Motor neuron (in vitro differentiated cells): ENCODE results near the gene SASH1. TPM values are rescaled to one million over a fixed set of nuclear protein-coding genes. Genes with fewer than 3 reads are reported as not detected.
A peak's percentile ranks its signal among the peaks of the same experiment; 100 is the strongest.

Experiments used
- ATAC-seq, 8 experiments: fragments of 200-7000 bp; cut with Tn5 transposase; replicated peaks in 6 of 8; 2 replicates each; pipeline ENCODE4 v1.8.0; 2021; ENCODE audit warnings: mild to moderate bottlenecking in 8 of 8, moderate library complexity in 8 of 8
- H3K27ac ChIP-seq, 2 donors: fragments of 250-450 bp; sonication (Bioruptor Pico); 2 replicates each; pipeline ENCODE4 v1.9.0; 2021; ENCODE audit warnings: antibody characterized with exemption in 2 of 2, mild to moderate bottlenecking in 2 of 2, moderate library complexity in 1 of 2
- H3K4me1 ChIP-seq, 2 donors: fragments of 250-450 bp; sonication (Bioruptor Pico); replicated peaks in 1 of 2; 2 replicates each; pipeline ENCODE4 v1.6.1; 2021; ENCODE audit warnings: antibody characterized with exemption in 2 of 2, mild to moderate bottlenecking in 2 of 2, moderate library complexity in 1 of 2
- H3K4me3 ChIP-seq, 5 donors: fragments of 250-450 bp; sonication (Bioruptor Pico); 2 replicates each; pipeline ENCODE4 v1.9.0; 2021; ENCODE audit warnings: antibody characterized with exemption in 5 of 5, mild to moderate bottlenecking in 5 of 5, moderate library complexity in 4 of 5
- WGBS, 10 experiments: fragments of 450-650 bp; shearing (Covaris generic); methylation state at CpG; one replicate each; pipeline ENCODE4 v1.0.0; 2022; 5-methylcytosine and 5-hydroxymethylcytosine counted together
- in situ Hi-C, 9 experiments: fragments of 400-800 bp; cut with MboI; loops; one replicate each; pipeline ENCODE4 v1.15.0; 2021; ENCODE audit warnings: low sequenced_read_pairs in 9 of 9, low pct_unique_long_range_greater_than_20kb in 2 of 9; ENCODE audit not compliant: unreplicated experiment in 9 of 9
- total RNA-seq, 8 experiments: library from RNA; unstranded; fragments of 300-600 nt; gene quantifications; 2 replicates each; pipeline versions ENCODE4 v1.2.3 to v1.2.4, GENCODE V29; 2022

The SASH1 gene
- total RNA-seq, 8 experiments from 2014 or later = 7.8 to 139 (median 18.4) TPM

DNA sequence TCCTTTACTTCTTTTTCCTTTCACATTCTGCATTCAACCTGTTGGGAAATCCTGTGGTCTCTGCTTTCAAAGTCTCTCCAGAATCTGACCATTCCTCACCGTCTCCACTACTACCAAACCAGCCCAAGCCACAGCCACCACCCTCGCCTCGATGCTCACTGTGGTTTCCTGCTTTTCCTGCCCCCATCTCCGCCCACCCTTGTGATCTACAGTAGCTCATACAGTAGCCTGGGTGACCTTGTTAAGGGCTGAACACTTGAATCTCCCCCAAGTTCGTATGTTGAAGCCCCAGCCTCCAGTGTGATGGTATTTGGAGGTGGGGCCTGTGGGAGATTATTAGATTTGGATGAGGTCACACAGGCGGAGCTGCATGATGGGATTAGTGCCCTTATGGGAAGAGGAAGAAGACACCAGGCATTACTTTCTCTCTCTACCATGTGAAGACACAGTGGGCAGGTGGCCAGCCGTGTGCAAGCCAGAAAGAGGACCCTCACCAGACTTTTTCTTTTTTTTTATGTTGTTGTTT lies 215.2 kb downstream of the SASH1 start:
- WGBS, 10 experiments = 20 to 100% (median 81%) methylated on average over 2 to 4 of the region's 7 CpGs; no CpG with 5 or more reads in 2 of the 10 experiments
- Histone ChIP-seq H3K27ac (no peak overlapping the region), H3K4me1 (no peaks in the 10 kb centered on the region), H3K4me3 (no peak overlapping the region)
- in situ Hi-C loops = loop anchor here in 2 of 9 experiments (25.0 kb wide), 1 partner anchor 404 kb away; no protein-coding TSS in a partner anchor
- ATAC-seq = peak in 3 of 8 experiments; percentile 45 to 61 (median 52)

DNA sequence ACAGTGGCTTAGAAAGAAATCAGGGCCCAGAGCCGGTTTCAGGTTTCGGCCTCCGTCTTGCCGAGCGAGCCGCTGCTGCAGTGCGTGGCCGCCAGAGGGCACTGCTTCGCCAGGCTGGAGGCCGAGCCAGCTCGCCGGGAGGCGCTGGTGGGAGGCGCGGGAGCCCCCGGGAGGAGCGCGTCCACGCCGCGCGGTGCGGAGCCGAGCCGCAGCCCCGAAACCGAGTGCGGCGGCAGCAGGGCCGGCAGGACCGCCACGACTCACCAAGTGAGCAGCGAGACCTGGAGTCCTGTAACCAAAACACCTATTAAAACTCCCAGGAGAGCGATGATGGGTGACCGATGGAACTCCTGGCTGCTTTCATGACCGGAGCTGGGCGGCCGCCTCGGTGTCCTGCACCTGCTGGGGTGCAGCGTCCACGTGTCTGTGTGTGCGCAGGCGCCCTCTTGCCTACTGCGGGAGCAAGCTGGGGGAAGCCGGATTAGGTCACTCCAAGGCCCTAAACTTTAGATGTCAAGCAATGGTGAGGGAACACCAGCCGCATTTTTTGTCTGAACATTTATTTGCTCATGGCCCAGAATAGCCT lies 217.3 kb downstream of the SASH1 start:
- Histone ChIP-seq H3K4me1 (no peaks in the 10 kb centered on the region), H3K27ac (no peak overlapping the region), H3K4me3 (peak overlapping the region; percentile 27 to 48 (median 34))
- WGBS, 10 experiments = 0 to 60% (median 10%) methylated on average over 1 to 30 of the region's 46 CpGs; no CpG with 5 or more reads in 2 of the 10 experiments
- in situ Hi-C loops = loop anchor here in 2 of 9 experiments (25.0 kb wide), 1 partner anchor 402 kb away; no protein-coding TSS in a partner anchor
- ATAC-seq = peak; percentile 81 to 96 (median 94)

DNA sequence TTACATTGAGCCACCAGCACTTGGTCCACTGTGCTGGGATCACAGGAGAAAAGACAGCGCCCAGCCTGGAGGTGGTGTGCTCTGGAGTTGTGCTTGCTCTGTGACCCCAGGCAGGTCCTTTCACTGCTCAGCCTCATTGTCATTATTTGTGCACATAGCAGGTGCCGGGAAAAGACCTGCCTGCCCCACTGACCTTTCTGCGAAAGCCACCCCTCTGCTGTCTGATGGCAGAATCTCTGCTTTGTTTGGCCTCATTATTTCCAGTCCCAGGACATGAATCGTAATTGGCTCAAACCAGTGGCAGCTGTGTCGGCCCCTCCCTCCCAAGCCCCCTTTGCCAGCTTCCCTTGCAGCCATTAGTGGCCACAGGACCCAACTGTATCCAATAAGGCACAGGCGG lies 219.0 kb downstream of the SASH1 start:
- WGBS, 10 experiments = 80 to 100% (median 90%) methylated on average over 1 to 5 of the region's 6 CpGs; no CpG with 5 or more reads in 3 of the 10 experiments
- ATAC-seq = no peak
- no peak overlapping the region for H3K27ac ChIP-seq
- H3K4me3 ChIP-seq = no peak overlapping the region
- no peaks in the 10 kb centered on the region for H3K4me1 ChIP-seq
- in situ Hi-C loops = loop anchor here in 2 of 9 experiments (25.0 kb wide), 1 partner anchor 401 kb away; no protein-coding TSS in a partner anchor

DNA sequence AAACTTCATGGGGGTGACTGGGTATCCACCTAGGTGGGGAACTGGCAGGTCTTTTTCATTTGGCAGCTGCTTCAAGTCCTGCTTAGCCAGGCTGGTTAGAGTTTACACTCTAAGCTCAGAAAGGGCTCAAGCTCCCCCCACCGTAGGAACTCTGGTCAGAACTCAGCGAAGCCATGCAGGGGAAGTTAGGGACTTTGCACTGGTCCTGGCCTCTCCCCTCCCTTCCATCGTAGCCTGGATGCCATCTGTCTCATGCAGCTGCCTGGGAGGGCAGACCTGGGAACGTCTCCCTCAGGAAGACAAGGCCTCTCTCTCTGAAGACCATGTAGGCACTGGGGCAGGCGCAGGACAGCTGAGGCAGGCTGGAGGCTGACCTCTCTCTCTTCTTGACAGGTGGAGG lies 220.4 kb downstream of the SASH1 start:
- in situ Hi-C loops = loop anchor here in 2 of 9 experiments (25.0 kb wide), 1 partner anchor 399 kb away; no protein-coding TSS in a partner anchor
- ATAC-seq = no peak
- no peaks in the 10 kb centered on the region for H3K4me1 ChIP-seq
- no peak overlapping the region for H3K27ac ChIP-seq
- WGBS, 10 experiments = 80 to 100% (median 91%) methylated on average over 2 to 4 of the region's 5 CpGs; no CpG with 5 or more reads in 4 of the 10 experiments
- no peak overlapping the region for H3K4me3 ChIP-seq

DNA sequence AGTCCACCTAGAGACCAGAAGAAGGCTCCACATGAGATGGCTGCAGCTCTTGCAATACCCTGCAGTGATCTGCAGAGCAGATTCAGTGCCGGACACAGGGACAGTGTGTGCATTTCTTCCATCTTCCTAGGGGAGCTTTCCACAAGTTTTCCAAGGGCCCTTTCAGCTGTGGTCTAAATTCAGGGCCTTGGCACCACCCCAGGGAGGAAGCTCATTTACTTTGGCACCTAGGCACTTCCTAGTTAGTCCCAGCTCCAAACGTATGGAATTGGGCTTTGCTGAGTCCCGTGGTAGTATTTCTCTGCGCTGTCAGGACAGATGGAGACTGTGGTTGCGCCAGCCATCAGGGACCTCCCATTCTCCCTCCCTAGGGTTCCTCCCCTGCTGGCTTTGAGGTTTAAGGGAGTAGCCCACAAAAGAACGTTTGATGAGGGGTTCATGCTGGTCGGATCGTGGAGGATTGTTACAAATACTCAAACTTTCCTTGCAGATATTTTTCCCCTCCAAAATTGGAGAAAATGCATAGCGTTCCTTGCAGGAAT lies 221.9 kb downstream of the SASH1 start:
- in situ Hi-C loops = loop anchor here in 2 of 9 experiments (25.0 kb wide), 1 partner anchor 398 kb away; no protein-coding TSS in a partner anchor
- WGBS, 10 experiments = 73 to 100% (median 82%) methylated on average over 1 to 8 of the region's 9 CpGs; no CpG with 5 or more reads in 1 of the 10 experiments
- no peak for ATAC-seq

DNA sequence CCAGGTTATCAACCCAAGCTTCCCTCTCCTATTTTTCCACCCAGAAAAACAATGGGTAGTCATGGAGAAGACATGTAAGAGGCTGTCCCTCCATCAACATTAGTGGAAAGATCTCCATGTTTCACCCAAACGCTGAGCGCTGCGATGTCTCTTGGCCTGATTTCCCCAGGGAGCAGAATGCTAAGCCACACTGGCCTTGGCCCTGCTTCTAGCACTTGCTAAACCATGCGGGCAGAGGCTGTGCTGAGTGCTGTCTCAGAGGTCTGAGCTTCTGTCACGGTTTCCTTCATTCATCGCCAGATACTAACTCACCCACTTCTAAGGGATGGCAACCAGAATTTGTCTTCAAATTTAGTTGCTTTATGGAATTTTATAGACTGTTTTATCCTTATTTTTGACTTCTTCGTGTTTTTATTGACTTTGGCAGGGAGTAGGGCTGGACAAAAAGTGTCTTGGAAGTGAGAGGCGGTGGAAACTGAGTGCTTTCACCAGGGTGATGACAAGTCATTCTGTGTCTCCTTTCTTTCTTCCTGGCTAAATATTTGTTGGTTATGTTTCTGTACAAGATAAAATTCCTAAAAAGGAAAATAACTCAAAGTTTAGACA lies 222.8 kb downstream of the SASH1 start:
- no peak overlapping the region for H3K27ac ChIP-seq
- in situ Hi-C loops = loop anchor here in 2 of 9 experiments (25.0 kb wide), 1 partner anchor 397 kb away; no protein-coding TSS in a partner anchor
- 19 to 90% (median 67%) methylated on average over 1 to 7 of the region's 8 CpGs; no CpG with 5 or more reads in 1 of the 10 experiments for WGBS, 10 experiments
- ATAC-seq = peak in 2 of 8 experiments; percentile 29 to 69
- H3K4me3 ChIP-seq = no peak overlapping the region
- H3K4me1 ChIP-seq = no peaks in the 10 kb centered on the region

More for the DNA sequence above, 221.9 kb downstream of the SASH1 start:
- Histone ChIP-seq H3K4me1 (no peaks in the 10 kb centered on the region), H3K27ac (no peak overlapping the region), H3K4me3 (no peak overlapping the region)

DNA sequence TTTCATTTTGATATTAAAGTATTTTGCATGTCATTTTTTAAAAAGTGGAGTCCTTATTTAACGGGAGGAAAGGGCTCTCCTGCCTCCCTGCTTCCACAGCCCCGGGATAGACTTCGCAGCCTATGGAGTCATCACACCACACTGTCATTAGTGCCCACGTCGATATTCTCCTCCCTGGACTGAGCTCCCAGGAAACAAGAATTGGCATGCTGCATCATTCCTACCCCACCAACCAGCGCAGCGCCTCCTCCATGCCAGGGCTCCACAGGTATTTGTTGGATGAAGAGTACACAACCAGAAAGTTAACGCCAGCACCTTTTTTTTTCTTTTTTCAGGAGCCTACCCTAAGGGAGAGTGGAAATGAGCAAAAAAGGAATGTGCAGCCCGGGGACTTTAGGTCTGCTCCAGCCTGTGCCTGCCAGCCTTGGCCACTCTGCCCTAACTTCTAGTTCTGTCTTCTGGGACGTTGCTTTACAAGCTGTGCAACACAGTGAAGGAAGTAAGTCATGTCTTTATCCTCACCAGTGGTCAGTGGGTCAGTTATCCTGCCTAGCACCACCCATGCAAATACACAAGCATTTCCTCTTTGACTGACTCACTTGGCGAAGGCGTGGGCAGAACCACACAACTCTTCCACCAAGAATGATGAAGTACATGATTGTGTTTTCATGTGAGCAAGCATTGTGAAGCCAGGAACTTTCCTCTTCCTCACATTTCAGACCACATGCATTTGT lies 223.5 kb downstream of the SASH1 start:
- no peak overlapping the region for H3K27ac ChIP-seq
- no peak overlapping the region for H3K4me3 ChIP-seq
- peak in 5 of 8 experiments; percentile 9 to 98 (median 92) for ATAC-seq

DNA sequence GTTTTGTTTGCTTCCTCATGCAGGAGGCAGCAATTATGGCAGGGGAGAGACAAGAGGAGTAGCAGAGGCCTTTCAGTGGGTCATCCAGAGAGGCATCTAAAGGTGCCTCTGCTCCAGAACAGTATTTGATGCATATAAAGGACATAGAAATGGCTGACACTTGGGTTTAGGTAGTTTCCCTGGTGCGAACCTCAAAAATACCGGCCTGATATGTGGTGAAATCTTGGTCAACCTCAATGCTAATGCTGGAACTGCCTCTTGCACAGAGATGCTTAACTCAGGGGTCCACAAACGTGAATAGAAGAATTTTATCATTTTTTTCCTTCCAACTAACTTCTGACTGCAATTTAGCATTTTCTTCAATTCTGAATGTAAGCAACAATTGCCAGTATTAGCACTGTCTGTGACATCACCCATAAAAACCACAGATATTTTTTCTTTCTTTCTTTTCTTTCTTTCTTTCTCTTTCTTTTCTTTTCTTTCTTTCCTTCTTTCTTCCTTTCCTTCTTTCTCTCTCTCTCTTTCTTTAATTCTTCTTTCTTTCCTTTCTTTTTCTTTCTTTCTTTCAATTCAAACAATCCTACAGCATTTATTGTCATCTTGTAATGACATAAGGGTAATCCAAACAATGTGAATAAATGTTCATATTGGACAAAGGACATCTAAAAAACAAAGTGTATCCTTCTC lies 224.2 kb downstream of the SASH1 start:
- 20 to 89% (median 79%) methylated on average over 1 to 3 of the region's 3 CpGs; no CpG with 5 or more reads in 1 of the 10 experiments for WGBS, 10 experiments
- Histone ChIP-seq H3K4me3 (no peak overlapping the region), H3K27ac (no peak overlapping the region), H3K4me1 (no peaks in the 10 kb centered on the region)
- in situ Hi-C loops = loop anchor here in 2 of 9 experiments (25.0 kb wide), 1 partner anchor 395 kb away; no protein-coding TSS in a partner anchor
- no peak for ATAC-seq

More for the DNA sequence above, 223.5 kb downstream of the SASH1 start:
- WGBS, 10 experiments = 0 to 94% (median 77%) methylated on average over 1 to 10 of the region's 12 CpGs
- in situ Hi-C loops = loop anchor here in 2 of 9 experiments (25.0 kb wide), 1 partner anchor 396 kb away; no protein-coding TSS in a partner anchor
- H3K4me1 ChIP-seq = no peaks in the 10 kb centered on the region

DNA sequence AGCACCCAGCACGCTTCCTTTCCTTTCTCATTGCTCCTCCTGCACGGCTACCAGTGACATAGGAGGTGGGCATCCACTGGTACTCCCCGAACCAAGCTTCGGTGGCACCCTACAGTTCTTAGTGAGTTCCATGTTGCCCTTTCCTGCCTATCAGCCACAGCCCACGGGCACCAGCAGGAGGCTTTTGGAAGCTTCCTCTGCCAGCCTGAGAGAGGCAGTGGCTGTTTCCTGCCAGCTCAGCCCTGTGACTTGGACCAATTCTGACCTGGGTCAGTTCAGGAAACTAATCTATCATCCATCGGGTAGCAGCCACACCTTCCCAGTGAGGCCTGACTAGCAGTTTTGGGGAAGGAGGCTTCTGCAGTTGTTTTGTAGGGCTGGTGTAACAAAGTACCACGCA lies 227.8 kb downstream of the SASH1 start:
- no peak for ATAC-seq
- no peak overlapping the region for H3K27ac ChIP-seq
- no peak overlapping the region for H3K4me3 ChIP-seq
- in situ Hi-C loops = loop anchor here in 2 of 9 experiments (25.0 kb wide), 1 partner anchor 392 kb away; no protein-coding TSS in a partner anchor
- H3K4me1 ChIP-seq = no peaks in the 10 kb centered on the region
- WGBS, 10 experiments = 17 to 91% (median 84%) methylated on average over 1 to 5 of the region's 7 CpGs; no CpG with 5 or more reads in 3 of the 10 experiments

DNA sequence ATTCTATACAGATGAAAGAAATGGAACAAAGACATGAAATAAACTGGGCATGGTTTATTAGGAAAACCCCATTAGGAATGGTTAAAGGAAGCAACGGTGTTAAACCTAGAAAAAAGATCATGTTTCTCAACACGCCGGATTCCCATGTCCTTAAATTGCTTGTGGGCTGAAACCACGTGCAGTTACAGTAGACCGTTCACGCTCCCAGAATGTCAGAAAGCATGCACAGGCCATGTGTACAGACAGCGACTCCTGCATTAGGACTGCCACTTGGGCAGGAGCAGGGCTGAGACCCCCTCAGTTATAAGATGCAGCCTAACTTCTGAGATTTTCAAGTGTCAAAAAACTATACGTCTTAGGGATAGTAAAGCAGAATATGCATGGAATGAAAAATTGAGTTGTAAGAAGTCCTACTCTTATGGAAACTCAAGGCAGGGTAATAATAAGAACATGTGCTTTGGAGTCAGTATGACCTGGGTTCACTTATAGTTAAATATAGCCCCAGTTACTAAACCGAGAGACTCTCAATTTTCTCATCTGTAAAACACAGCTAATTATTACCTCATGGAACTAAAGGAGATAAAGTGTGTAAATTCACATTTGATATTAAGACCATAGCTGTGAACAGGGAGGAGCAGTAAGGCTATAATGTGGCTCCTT lies 230.2 kb downstream of the SASH1 start:
- 33 to 100% (median 88%) methylated on average over 2 to 9 of the region's 9 CpGs; no CpG with 5 or more reads in 1 of the 10 experiments for WGBS, 10 experiments
- no peak for ATAC-seq
- Histone ChIP-seq H3K4me3 (no peak overlapping the region), H3K27ac (no peak overlapping the region), H3K4me1 (peaks cover 0 to under 1% of the 10 kb centered on the region in 2 donors)
- in situ Hi-C loops = loop anchor here in 2 of 9 experiments (25.0 kb wide), 1 partner anchor 389 kb away; no protein-coding TSS in a partner anchor

DNA sequence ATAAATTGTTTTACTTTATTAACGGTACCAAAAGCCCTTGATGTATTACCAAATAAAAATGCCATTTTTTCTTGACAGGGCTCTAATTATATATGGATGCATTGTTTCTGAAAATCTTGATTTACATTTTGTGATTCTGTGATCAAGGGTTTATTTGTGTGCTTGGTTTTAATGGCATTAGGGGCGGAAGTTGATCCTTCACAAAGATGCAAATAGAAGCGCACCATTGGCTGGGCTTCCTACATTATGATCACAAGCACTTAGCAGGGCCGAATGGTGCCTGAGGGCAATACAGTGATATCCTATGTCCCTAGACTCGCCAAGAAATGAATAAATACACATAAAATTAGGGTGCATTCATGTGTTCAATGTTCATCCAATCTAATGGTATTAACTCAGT lies 231.3 kb downstream of the SASH1 start:
- no peak overlapping the region for H3K27ac ChIP-seq
- 62 to 96% (median 81%) methylated on average over 1 to 5 of the region's 5 CpGs for WGBS, 10 experiments
- H3K4me1 ChIP-seq = peaks cover 3% of the 10 kb centered on the region in 2 donors
- in situ Hi-C loops = loop anchor here in 2 of 9 experiments (25.0 kb wide), 1 partner anchor 388 kb away; no protein-coding TSS in a partner anchor
- no peak for ATAC-seq
- no peak overlapping the region for H3K4me3 ChIP-seq
